Ovary (tissue), 9 donors: ENCODE measurements around the gene ANO6. TPM values are rescaled to one million over a fixed set of nuclear protein-coding genes. Genes with fewer than 3 reads are reported as not detected.

Experiments used
- DNase-seq, 5 donors: peaks; one replicate each; pipeline ENCODE4 v3.0.0-alpha.2; 2019 to 2020
- H3K27ac ChIP-seq, 2 donors: fragments of 200-600 bp; one replicate each; pipeline versions ENCODE4 v1.5.1 to v1.8.0; 2019 to 2022
- H3K27me3 ChIP-seq: fragments of 200-600 bp; one replicate; pipeline ENCODE4 v1.8.0; 2022
- H3K36me3 ChIP-seq: fragments of 200-600 bp; sonication (generic); one replicate; pipeline ENCODE4 v1.5.1; 2019
- H3K4me1 ChIP-seq: one replicate; pipeline ENCODE4 v1.8.1; 2013; ENCODE audit warnings: mild to moderate bottlenecking, moderate library complexity; ENCODE audit not compliant: insufficient read depth
- H3K4me3 ChIP-seq: fragments of 200-600 bp; sonication (generic); one replicate; pipeline ENCODE4 v1.5.1; 2017
- H3K9me3 ChIP-seq, 2 donors: fragments of 200-600 bp in 1 of 2; sonication (generic) in 1 of 2; one replicate each; pipeline versions ENCODE4 v1.5.1 to v1.8.1; 2013 to 2019; ENCODE audit warnings: mild to moderate bottlenecking in 1 of 2, moderate library complexity in 1 of 2
- CTCF ChIP-seq, 3 donors: fragments of 450-650 bp in 2 of 3; fragments of 200-600 bp in 1 of 3; IDR thresholded peaks; one replicate each; pipeline versions ENCODE4 v1.5.1 to v1.8.0; 2016 to 2022; ENCODE audit warnings: antibody characterized with exemption in 3 of 3, mild to moderate bottlenecking in 1 of 3
- EP300 ChIP-seq: sonication (generic); formaldehyde crosslinking; IDR thresholded peaks from one replicate; pipeline ENCODE4 v1.6.1; 2017; ENCODE audit warnings: antibody characterized with exemption
- POLR2A ChIP-seq: fragments of 450-650 bp; IDR thresholded peaks from one replicate; pipeline ENCODE4 v1.6.1; 2017; ENCODE audit warnings: antibody characterized with exemption, mild to moderate bottlenecking, moderate library complexity
- WGBS, 3 donors: extraction: QIAGEN DNeasy Blood & Tissue Kit in 1 of 3; methylation state at CpG; one replicate each; pipeline versions ENCODE4 v1.1.5 to v1.1.7; 2013 to 2017; 5-methylcytosine and 5-hydroxymethylcytosine counted together
- intact Hi-C, 4 donors: fragments of 100-400 bp; cut with DNase I; formaldehyde crosslinking; loops; one replicate each; pipeline versions ENCODE4 v1.11.0 to v1.15.1; 2022 to 2023
- polyA plus RNA-seq, 2 donors: library from polyadenylated mRNA; stranded (reverse); fragments of 200-250 nt in 1 of 2; fragments of 350-450 nt in 1 of 2; fragmentation: Illumina TruSeq in 1 of 2; extraction: RNeasy Lipid Tissue Mini Kit (QIAGEN cat#74804) in 1 of 2; gene quantifications; one replicate each; pipeline ENCODE4 v1.2.3, GENCODE V29; 2013 to 2014
- total RNA-seq, 7 donors: library from RNA; depleted of rRNA in 2 of 7; stranded (reverse); fragments of >200 nt in 2 of 7; fragmentation: NEBNext Ultra II Directional in 3 of 7; extraction: Animal tissue kit (Norgen Biotek cat#: 25700) in 3 of 7; gene quantifications; one replicate each; pipeline versions ENCODE4 v1.1.0 to v1.2.4, GENCODE V29; 2016 to 2023
- donor health status: DM: no; HTN: no; CAD: no; lungs with moderate emphysema.
- donor health status: DM: no; HTN: no; CAD: no.
- donor health status: Bipolar disorder and iron deficiency.
- donor health status: DM: yes; HTN: yes; CAD: no.
- donor health status: DM: no; HTN: no; CAD: no.
- donor health status: DM: yes; HTN: yes; CAD: no.

The ANO6 gene
- total and polyA plus RNA-seq, 9 donors, result 38.8 to 88.5 (median 63.2) TPM

- Histone ChIP-seq H3K4me3 (no peak overlapping the region), H3K9me3 (no peaks in the 10 kb centered on the region), H3K27me3 (no peaks in the 10 kb centered on the region), H3K27ac (peak overlapping the region in 1 of 2 donors; percentile 53), H3K36me3 (no peaks in the 10 kb centered on the region), H3K4me1 (peaks cover 26% of the 10 kb centered on the region)
- intact Hi-C loops, result loop anchor here in 3 of 4 donors (10.0 kb wide), 2 partner anchors 47 to 373 kb away; partner anchors contain the start of gene ARID2 (in 1 of the 3)
- no peak for TF ChIP-seq POLR2A
- no peak for TF ChIP-seq EP300
- TF ChIP-seq CTCF (IDR thresholded peaks at IDR 0.05), result no peak
- WGBS, 3 donors, result 19 to 25% (median 21%) methylated on average over 10 of the region's 10 CpGs
- DNase-seq, result peak; percentile 46 to 65 (median 61)
These were observed 136.2 kb downstream of the ANO6 start for GRCh38 chr12:45351921-45352670.

- no peaks in the 10 kb centered on the region for H3K27me3 ChIP-seq
- no peak overlapping the region for H3K4me3 ChIP-seq
- peaks cover 32% of the 10 kb centered on the region for H3K4me1 ChIP-seq
- H3K27ac ChIP-seq, result peak overlapping the region in 1 of 2 donors; percentile 55
- DNase-seq, result no peak
- TF ChIP-seq EP300, result no peak
- TF ChIP-seq CTCF (IDR thresholded peaks at IDR 0.05), result no peak
- no peak for TF ChIP-seq POLR2A
- no peaks in the 10 kb centered on the region for H3K9me3 ChIP-seq
- intact Hi-C loops, result loop anchor here in 3 of 4 donors (10.0 kb wide), 2 partner anchors 49 to 371 kb away; partner anchors contain the start of gene ARID2 (in 1 of the 3)
- H3K36me3 ChIP-seq, result no peaks in the 10 kb centered on the region
- 92 to 96% (median 93%) methylated on average over 2 of the region's 2 CpGs for WGBS, 3 donors
These were observed 138.0 kb downstream of the ANO6 start for GRCh38 chr12:45353944-45354343.

- H3K36me3 ChIP-seq, result no peaks in the 10 kb centered on the region
- H3K4me3 ChIP-seq, result no peak overlapping the region
- no peaks in the 10 kb centered on the region for H3K27me3 ChIP-seq
- H3K4me1 ChIP-seq, result peaks cover 32% of the 10 kb centered on the region
- H3K9me3 ChIP-seq, result no peaks in the 10 kb centered on the region
- no peak for DNase-seq
- H3K27ac ChIP-seq, result peak overlapping the region in 1 of 2 donors; percentile 55
- intact Hi-C loops, result loop anchor here in 3 of 4 donors (10.0 kb wide), 2 partner anchors 50 to 370 kb away; partner anchors contain the start of gene ARID2 (in 1 of the 3)
- no peak for TF ChIP-seq CTCF (IDR thresholded peaks at IDR 0.05)
- TF ChIP-seq EP300, result no peak
- TF ChIP-seq POLR2A, result no peak
These were observed 138.5 kb downstream of the ANO6 start for GRCh38 chr12:45354399-45354798.

GRCh38 chr12:45355730-45356129, 139.8 kb downstream of the ANO6 start:
- H3K36me3 ChIP-seq, result no peaks in the 10 kb centered on the region
- 69 to 77% (median 76%) methylated on average over 3 of the region's 3 CpGs for WGBS, 3 donors
- H3K9me3 ChIP-seq, result no peaks in the 10 kb centered on the region
- no peaks in the 10 kb centered on the region for H3K27me3 ChIP-seq
- intact Hi-C loops, result loop anchor here in 3 of 4 donors (10.0 kb wide), 2 partner anchors 51 to 369 kb away; partner anchors contain the start of gene ARID2 (in 1 of the 3)
- H3K4me1 ChIP-seq, result peaks cover 25% of the 10 kb centered on the region
- peak overlapping the region in 1 of 2 donors; percentile 55 for H3K27ac ChIP-seq
- no peak for DNase-seq
- no peak overlapping the region for H3K4me3 ChIP-seq
- TF ChIP-seq EP300 (no peak), CTCF (IDR thresholded peaks at IDR 0.05) (no peak), POLR2A (no peak)
